DND-41 (cell line): Measurements from ENCODE around the gene TPM2.

Source experiments
- ATAC-seq: fragments of 200-7000 bp; cut with Tn5 transposase; 3 replicates; pipeline ENCODE4 v1.9.1; 2021; ENCODE audit warnings: low read depth; ENCODE audit not compliant: insufficient read depth
- DNase-seq: peaks from one replicate; pipeline ENCODE4 v3.0.0-alpha.2; 2020
- H2AFZ ChIP-seq: 2 replicates; pipeline ENCODE4 v1.6.0; 2012; ENCODE audit warnings: low read depth, low read length
- H3K27ac ChIP-seq: 2 replicates; pipeline ENCODE4 v1.5.1; 2012; ENCODE audit warnings: low read length, inconsistent platforms
- H3K27me3 ChIP-seq: fragments of 200-600 bp; sonication (generic); 2 replicates; pipeline ENCODE4 v1.6.0; 2012; ENCODE audit warnings: low read length, mild to moderate bottlenecking, inconsistent platforms; ENCODE audit not compliant: insufficient read depth, poor library complexity
- H3K36me3 ChIP-seq: 2 replicates; pipeline ENCODE4 v1.5.1; 2012; ENCODE audit warnings: low read length, inconsistent platforms; ENCODE audit not compliant: insufficient read depth
- H3K4me1 ChIP-seq: 2 replicates; pipeline ENCODE4 v1.5.1; 2012; ENCODE audit warnings: mild to moderate bottlenecking, low read length; ENCODE audit not compliant: insufficient read depth
- H3K4me2 ChIP-seq: 2 replicates; pipeline ENCODE4 v1.6.0; 2012; ENCODE audit warnings: mild to moderate bottlenecking, moderate library complexity, low read length, inconsistent platforms; ENCODE audit not compliant: insufficient read depth
- H3K4me3 ChIP-seq, 2 experiments: fragments of 200-600 bp in 1 of 2; shearing (Covaris generic) in 1 of 2; 2 replicates each; pipeline ENCODE4 v1.5.1; 2012 to 2016; ENCODE audit warnings: inconsistent platforms in 2 of 2, low read length in 2 of 2, mild to moderate bottlenecking in 2 of 2, low read depth in 1 of 2, moderate library complexity in 1 of 2
- H3K79me2 ChIP-seq: 2 replicates; pipeline ENCODE4 v1.6.0; 2012; ENCODE audit warnings: low read length, inconsistent platforms; ENCODE audit not compliant: insufficient read depth
- H3K9ac ChIP-seq: 2 replicates; pipeline ENCODE4 v1.6.0; 2012; ENCODE audit warnings: low read depth, mild to moderate bottlenecking, inconsistent platforms, low read length, moderate library complexity
- H3K9me3 ChIP-seq: 2 replicates; pipeline ENCODE4 v1.5.1; 2012; ENCODE audit warnings: low read length, moderate library complexity, mild to moderate bottlenecking, inconsistent platforms; ENCODE audit not compliant: insufficient read depth, severe bottlenecking
- H4K20me1 ChIP-seq: 2 replicates; pipeline ENCODE4 v1.6.0; 2012; ENCODE audit warnings: low read length; ENCODE audit not compliant: insufficient read depth
- EZH2 ChIP-seq: IDR thresholded peaks from 3 replicates; pipeline ENCODE4 v1.6.1; 2012; ENCODE audit warnings: borderline replicate concordance, low read depth, mild to moderate bottlenecking, moderate library complexity, low read length, inconsistent platforms; ENCODE audit not compliant: severe bottlenecking
- TF ChIP-seq, protein P1 (sequence below): IDR thresholded peaks from 2 replicates; pipeline ENCODE4 v1.5.1; 2012; ENCODE audit warnings: borderline replicate concordance, low read length, moderate library complexity, mild to moderate bottlenecking; ENCODE audit not compliant: poor library complexity, severe bottlenecking; ENCODE audit errors: extremely low read depth

Gene TPM2

GRCh38 chr9:35682520-35683315, 7.0 kb downstream of the TPM2 start:
- no peak for TF ChIP-seq EZH2
- TF ChIP-seq, protein P1, sequence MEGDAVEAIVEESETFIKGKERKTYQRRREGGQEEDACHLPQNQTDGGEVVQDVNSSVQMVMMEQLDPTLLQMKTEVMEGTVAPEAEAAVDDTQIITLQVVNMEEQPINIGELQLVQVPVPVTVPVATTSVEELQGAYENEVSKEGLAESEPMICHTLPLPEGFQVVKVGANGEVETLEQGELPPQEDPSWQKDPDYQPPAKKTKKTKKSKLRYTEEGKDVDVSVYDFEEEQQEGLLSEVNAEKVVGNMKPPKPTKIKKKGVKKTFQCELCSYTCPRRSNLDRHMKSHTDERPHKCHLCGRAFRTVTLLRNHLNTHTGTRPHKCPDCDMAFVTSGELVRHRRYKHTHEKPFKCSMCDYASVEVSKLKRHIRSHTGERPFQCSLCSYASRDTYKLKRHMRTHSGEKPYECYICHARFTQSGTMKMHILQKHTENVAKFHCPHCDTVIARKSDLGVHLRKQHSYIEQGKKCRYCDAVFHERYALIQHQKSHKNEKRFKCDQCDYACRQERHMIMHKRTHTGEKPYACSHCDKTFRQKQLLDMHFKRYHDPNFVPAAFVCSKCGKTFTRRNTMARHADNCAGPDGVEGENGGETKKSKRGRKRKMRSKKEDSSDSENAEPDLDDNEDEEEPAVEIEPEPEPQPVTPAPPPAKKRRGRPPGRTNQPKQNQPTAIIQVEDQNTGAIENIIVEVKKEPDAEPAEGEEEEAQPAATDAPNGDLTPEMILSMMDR: no peak
- no peaks in the 10 kb centered on the region for H3K79me2 ChIP-seq
- H3K4me1 ChIP-seq: no peaks in the 10 kb centered on the region
- H4K20me1 ChIP-seq: no peaks in the 10 kb centered on the region; the same call in 1 of the 2 replicates
- no peak overlapping the region for H2AFZ ChIP-seq
- no peak overlapping the region for H3K27ac ChIP-seq
- no peaks in the 10 kb centered on the region for H3K27me3 ChIP-seq
- no peak for ATAC-seq
- H3K9ac ChIP-seq: no peak overlapping the region
- no peak overlapping the region for H3K4me2 ChIP-seq
- no peak overlapping the region for H3K4me3 ChIP-seq
- H3K36me3 ChIP-seq: peaks cover 41% of the 10 kb centered on the region
- no peaks in the 10 kb centered on the region for H3K9me3 ChIP-seq
- no peak for DNase-seq

DNA sequence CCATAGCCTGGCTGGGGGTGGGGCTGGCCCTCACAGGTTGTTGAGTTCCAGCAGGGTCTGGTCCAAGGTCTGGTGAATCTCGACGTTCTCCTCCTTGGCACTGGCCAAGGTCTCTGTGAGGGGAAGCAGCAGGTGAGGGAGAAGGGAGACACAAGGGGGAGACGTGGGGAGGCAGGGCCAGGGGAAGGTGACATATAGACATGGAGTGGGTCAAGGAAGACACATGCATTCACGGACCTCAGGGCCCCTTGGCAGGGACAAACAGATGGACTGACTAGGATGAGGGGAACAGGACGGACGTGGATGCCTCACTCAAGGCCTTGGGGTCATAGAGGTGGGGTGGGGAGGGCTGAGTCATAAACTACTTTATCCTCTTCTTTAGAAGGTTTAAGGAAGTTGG, 7.7 kb downstream of the TPM2 start:
- ATAC-seq: no peak

DNA sequence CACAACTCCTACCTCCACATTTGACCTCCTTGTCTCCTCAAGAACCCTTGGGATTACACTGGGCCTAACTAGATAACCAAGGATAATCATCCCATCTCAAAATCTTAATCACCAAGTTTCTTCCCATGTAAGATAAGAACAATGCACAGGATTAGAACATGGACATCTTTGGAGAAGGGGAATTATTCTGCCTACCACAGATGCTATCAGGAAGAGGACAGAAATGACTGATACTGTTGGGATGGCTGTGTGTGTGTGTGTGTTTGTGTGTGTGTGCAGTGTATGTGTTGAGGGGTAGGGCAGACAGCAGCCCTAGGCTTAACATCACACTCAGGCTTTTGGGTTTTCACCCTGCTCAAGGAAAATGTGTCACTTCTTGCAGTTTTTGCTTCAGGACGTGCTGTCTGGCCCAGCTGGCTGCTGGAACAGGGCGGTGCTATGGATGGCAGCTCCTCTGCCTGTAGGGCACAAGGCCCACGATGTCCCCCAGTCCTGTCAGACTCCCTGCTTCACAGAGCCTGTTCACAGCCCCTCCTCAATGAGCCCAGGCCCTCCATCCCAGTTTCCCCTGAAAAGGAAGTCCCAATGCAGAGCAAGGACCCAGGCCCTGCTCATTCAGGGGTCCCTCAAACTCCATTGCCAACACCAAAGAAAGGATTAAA, 8.3 kb downstream of the TPM2 start:
- no peak overlapping the region for H3K9ac ChIP-seq
- H3K4me2 ChIP-seq: no peak overlapping the region
- no peak overlapping the region for H2AFZ ChIP-seq
- peaks cover 36% of the 10 kb centered on the region for H3K36me3 ChIP-seq
- no peaks in the 10 kb centered on the region for H3K4me1 ChIP-seq
- H4K20me1 ChIP-seq: no peaks in the 10 kb centered on the region; the same call in 1 of the 2 replicates
- TF ChIP-seq, protein P1: no peak
- no peak for TF ChIP-seq EZH2
- no peak overlapping the region for H3K4me3 ChIP-seq
- ATAC-seq (no peak), DNase-seq (no peak)
- H3K27ac ChIP-seq: no peak overlapping the region
- no peaks in the 10 kb centered on the region for H3K27me3 ChIP-seq
- no peaks in the 10 kb centered on the region for H3K9me3 ChIP-seq
- H3K79me2 ChIP-seq: no peaks in the 10 kb centered on the region

More for the DNA sequence above, 7.7 kb downstream of the TPM2 start:
- Histone ChIP-seq H2AFZ (no peak overlapping the region), H3K27me3 (no peaks in the 10 kb centered on the region), H3K36me3 (peaks cover 36% of the 10 kb centered on the region), H4K20me1 (no peaks in the 10 kb centered on the region; the same call in 1 of the 2 replicates), H3K4me3 (no peak overlapping the region), H3K79me2 (no peaks in the 10 kb centered on the region), H3K4me1 (no peaks in the 10 kb centered on the region), H3K27ac (no peak overlapping the region), H3K9ac (no peak overlapping the region), H3K9me3 (no peaks in the 10 kb centered on the region), H3K4me2 (no peak overlapping the region)
- no peak for TF ChIP-seq EZH2
- TF ChIP-seq, protein P1: no peak
- DNase-seq: no peak
